Measurements from ENCODE around the gene RYR2.

Gene RYR2

DNA sequence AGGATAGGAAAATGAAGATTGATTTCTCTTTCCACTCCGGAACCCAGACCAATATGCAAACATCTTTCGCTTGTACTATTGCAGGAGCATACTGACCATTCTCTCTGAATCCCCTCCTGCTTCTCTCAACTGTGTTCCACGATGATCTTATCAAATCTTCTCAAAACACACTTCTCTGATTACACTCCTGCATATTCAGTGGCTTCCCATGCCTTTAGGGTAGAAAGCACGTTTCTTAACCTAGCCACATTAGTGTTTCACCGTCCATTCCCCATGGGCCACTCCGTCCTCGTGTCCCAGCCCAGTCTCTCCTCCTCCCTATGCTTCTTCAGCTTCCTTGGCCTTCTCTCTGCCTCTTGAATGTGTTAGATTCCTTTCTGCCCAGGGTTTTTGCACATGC, 650.3 kb downstream of the RYR2 start:
- DNase-seq: no peak

- DNase-seq: no peak
These were observed 653.9 kb downstream of the RYR2 start for GRCh38 chr1:237695878-237696277.

GRCh38 chr1:237700181-237700580, 658.2 kb downstream of the RYR2 start:
- DNase-seq: no peak

GRCh38 chr1:237701534-237701933, 659.5 kb downstream of the RYR2 start:
- DNase-seq: no peak

GRCh38 chr1:237702161-237702560, 660.2 kb downstream of the RYR2 start:
- DNase-seq: no peak

DNA sequence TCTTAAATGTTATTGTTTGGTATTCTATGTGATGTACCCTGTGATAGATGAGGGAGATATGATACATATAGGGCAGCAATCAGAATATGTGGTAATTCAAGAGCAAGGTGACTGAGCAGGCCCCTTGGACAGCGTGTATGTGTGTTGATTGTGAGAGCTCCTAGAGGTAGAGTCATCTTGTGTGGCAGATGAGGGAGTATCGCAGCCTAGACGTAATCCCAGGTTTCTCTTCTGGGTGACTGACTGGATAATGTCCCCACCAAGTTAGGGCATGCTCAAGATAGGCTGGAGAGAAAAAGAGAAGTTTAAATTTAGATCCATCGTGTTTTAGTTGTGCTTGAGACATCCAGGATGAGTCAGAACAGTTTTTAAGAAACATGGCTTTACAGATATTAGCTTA, 663.5 kb downstream of the RYR2 start:
- no peak for DNase-seq

DNA sequence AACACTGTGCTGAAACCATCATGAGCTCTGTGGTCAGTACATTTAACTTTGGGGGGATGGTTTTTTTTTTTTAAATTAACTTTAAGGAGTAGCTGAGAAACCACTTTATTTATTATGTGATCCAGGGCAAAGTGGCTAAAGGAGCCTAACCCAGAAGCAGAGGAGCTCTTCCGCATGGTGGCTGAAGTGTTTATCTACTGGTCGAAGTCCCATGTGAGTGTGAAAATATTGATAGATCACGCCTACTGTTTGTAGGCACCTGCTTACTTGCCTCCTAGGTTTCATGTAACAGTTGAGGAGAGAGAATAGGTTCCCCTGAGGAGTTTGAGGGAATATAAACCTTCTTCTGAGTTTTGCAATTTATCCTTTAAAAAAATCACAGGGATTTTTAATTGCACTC, 667.4 kb downstream of the RYR2 start:
- DNase-seq: no peak

- no peak for DNase-seq
These were observed 669.3 kb downstream of the RYR2 start for GRCh38 chr1:237711281-237711680.

- DNase-seq: no peak
These were observed 670.1 kb downstream of the RYR2 start for GRCh38 chr1:237712082-237712481.

DNA sequence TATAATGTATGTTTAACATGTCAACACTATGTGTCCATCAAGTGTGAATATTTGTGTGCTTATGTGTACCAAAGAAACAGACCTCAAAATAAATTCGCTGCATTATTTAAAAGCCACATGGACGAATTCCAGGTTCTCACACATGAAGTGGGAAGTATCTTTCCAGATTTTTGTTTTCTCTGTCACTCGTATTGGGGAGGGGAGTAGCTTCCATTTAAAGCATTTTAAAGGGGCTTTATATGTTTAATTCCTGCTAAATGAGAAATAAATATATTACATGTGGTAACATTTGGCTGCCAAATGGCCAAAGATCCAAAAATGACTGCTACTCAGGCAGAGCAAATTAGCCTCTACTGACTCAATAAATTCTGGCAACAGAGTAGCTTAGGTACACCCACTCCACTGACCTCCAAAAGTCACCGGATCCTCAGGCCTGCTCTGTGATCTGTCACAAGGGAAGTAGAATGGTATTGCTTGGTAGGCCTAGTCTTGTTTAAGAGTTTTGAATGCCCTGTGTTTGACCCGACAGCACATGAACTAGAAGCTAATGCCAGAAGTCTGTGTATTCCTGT, 670.7 kb downstream of the RYR2 start:
- DNase-seq: no peak

GRCh38 chr1:237713916-237714315, 671.9 kb downstream of the RYR2 start:
- no peak for DNase-seq

GRCh38 chr1:237717106-237717505, 675.1 kb downstream of the RYR2 start:
- no peak for DNase-seq

- no peak for DNase-seq
These were observed 688.9 kb downstream of the RYR2 start for GRCh38 chr1:237730826-237731350.

DNA sequence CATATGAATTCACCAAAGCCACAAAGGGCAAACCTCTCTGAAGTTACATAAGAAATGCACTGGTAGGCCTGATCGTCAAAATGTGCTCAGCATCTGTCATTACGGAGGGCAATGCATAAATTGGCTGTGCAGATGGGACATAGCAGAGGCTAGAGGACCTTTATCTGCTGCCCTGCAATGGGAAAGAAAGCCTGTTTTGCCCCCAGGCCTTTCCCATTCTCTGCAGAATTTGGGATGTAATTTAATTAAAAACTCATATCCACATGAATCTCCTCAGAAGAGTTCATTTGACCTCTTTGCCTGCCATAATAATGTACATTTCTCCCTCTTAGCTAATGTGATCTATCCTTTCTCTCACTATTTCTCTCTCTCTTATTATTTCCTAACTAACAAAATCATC, 690.7 kb downstream of the RYR2 start:
- no peak for DNase-seq

DNA sequence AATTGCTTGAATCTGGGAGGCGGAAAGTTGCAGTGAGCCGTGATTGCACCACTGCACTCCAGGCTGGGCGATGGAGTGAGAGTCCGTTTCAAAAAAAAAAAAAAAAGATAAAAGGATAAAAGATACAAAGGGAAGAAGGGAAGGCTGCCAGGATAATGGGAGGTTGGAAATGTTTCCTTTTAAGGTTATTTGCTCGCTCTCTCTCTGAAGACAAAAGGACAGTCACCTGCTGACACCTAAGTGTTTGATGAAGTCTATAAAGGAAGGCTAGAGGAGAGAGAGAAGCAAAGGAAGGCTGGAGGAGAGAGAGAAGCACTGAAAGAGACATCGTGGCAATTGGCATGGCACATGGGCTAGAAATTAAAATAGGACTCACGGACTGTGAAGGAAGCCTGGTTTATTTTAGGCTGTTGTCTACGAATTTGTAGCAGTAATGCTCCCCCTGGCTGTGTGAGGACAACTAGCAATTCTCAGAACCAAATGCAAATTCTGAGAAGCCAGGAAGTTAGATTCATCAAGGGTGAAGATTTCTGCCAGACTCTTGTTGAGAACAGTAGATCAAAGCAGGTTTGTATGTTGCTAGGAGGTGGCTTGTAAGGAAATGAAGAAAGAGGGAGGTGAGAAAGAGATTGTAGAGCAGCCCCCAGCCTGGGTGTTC, 694.5 kb downstream of the RYR2 start:
- no peak for DNase-seq

GRCh38 chr1:237737448-237737847, 695.5 kb downstream of the RYR2 start:
- DNase-seq: no peak

DNA sequence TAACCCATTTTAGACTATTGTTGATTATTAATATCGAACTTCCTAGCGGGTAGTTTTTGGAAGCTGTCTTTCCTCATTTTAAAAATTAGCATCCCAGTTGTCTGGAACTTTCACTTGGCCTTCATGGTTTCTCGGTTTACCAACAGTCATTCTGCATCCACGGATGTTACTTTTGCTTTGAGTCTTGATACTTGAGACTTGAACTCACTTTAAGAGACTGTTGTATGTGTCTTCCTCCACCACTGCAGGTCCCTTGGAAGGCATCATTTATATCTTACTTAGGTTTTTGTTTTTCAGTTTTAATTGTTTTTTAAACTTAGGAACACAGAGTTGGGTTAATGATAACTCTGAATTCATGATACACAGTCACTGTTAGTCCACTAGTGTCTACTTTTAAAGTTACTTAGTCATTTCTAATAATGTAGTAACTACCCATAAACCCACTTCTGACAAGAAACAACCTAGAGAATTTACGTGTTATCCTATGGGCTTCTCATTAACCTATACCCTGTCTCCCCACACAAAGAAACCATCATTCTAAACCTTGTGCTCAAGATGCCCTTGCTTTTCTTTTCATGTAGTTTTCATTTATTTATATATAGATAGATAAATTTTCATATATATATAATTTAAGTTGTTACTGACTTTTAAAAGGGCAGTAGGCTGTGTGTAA, 696.1 kb downstream of the RYR2 start:
- DNase-seq: no peak

DNA sequence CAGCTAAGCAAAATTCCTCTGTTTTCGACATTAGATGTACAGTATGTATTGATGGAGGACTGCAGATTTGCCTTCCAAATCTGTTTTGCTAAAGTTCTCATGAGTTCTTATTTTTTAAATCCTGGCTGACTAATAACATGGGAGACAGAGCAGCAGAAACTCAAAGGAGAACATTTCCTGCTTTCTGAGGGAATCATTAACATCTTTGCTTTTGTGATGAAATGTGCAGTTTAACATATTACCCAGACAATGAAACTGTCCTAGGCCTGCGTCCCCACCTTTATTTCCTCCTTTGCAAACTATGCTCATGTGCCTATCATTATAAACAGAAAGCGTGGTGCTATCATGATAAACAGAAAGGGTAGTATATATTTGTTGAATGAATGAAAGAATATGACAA, 698.9 kb downstream of the RYR2 start:
- no peak for DNase-seq

DNA sequence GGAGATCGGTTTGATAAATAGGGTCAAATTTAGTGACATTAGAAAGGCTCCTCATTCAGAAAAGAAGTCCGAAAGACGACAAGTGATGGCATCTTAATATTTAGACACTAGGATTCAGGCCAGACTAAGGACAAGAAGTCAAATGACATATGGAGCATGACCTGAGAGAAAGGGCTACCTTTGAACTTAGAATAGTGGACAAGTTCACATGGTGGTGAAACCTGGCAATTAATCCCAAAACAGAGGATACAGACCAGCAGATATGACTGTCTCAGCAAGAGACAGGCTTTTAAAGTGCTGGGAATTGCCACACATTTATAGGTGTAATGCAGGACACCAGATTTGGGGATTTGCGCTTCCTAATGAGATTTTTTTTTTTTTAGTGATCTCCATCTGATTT, 703.6 kb downstream of the RYR2 start:
- no peak for DNase-seq

GRCh38 chr1:237748171-237748960, 706.4 kb downstream of the RYR2 start:
- no peak for DNase-seq

- DNase-seq: no peak
These were observed 707.1 kb downstream of the RYR2 start for GRCh38 chr1:237749122-237749521.

DNA sequence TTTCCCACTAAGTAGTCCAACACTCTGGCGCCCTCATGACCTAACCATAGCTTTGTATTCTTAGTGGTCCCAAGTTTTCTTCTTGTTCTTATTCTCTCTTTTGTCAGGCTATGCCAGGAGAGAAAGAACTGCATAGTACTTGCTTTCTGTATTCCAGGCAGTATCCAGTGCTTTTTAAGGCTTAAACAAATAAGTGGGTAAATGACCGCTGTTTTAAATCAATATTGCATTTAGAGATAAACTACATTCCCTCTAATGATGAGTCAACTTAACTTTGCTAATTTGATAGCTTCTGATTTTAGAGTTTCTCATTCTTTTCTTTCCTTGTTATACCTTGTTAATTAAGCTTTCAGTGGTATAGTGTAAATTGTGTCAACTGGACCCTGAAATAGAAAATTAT, 709.1 kb downstream of the RYR2 start:
- DNase-seq: no peak

- DNase-seq: no peak
These were observed 712.6 kb downstream of the RYR2 start for GRCh38 chr1:237754627-237755026.

Data from activated CD4-positive, alpha-beta T cell treated with anti-CD3 and anti-CD28 coated beads for 48 hours (primary cell).